ENCODE measurements around the gene WDR55. TPM values are rescaled to one million over a fixed set of nuclear protein-coding genes. Genes with fewer than 3 reads are reported as not detected.
A peak's percentile ranks its signal among the peaks of the same experiment; 100 is the strongest.
"Not testable (repeated sequence)": the region's sequence is repeated elsewhere in the genome, so short reads cannot be mapped to it uniquely, and the experiment has no call there.

Gene WDR55
- total and polyA plus RNA-seq, 8 donors = 13.8 to 51.0 (median 25.0) TPM

DNA sequence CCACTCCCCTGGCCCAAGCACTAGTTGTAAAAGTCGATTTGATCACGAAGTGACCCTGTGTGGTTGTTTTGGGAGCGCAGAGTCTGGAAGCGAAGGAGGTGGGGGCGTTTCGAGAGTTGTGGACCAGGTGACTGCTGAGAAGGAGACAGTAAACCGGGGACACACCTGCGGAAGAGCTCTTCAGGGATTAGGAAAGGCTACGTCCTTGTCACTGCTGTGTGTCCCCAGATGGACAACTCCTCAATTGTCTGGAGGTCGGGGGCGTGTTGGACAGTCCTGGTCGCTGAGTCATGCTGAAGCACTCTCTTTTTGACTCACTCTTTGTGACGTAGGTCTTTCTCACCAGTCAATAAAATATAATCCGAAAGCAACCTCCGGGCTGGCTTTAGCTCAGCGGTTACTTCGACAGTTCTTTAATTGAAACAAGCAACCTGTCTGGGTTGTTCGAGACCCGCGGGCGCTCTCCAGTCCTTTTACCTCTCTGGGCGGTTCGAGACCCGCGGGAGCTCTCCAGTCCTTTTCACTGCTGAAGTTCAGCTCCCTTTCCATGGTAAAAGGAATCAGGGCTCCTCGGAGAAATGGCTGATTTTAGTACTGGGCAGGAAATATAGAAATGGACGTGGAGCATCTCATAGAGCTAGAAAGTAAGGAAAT is 46.3 kb downstream of the WDR55 start:
- Histone ChIP-seq H3K9me3 (no peaks in the 10 kb centered on the region), H3K4me1 (peaks cover 0 to 20% (median 10%) of the 10 kb centered on the region in 4 donors), H3K36me3 (peaks cover 3 to 22% (median 18%) of the 10 kb centered on the region in 4 donors), H3K4me3 (peak overlapping the region; percentile 50 to 59 (median 52)), H3K27me3 (no peaks in the 10 kb centered on the region), H3K27ac (peak overlapping the region; percentile 86 to 97 (median 96))
- WGBS, 5 donors = 0 to 1% (median 0%) methylated on average over 27 of the region's 27 CpGs
- TF ChIP-seq EP300 (IDR thresholded peaks at IDR 0.05) = no peak
- peak; percentile 34 to 86 (median 74) for TF ChIP-seq POLR2AphosphoS5 (IDR thresholded peaks at IDR 0.05)
- peak; percentile 88 for DNase-seq
- intact Hi-C loops (cut with DNase I; ENCODE audit: low total_unique reads) = no loop called here

DNA sequence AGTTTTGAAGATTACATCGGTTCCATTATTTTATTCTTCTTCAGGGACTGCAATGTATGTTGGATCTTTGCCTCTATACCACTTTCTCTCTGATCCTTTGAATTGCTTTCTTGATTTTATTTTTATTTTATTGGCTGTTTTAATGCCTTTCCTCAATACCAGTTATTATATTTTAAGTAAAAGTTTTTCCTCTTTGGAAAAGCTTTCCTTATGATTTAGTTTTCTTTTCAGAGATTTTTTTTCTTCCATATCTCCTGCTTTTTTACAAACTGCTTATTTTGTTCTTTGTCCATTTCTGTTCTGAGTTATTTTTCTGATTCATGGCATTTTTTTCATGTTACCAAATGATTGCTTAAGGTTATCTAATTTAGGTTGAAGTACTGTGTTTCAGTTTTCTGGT is 47.1 kb downstream of the WDR55 start:
- WGBS, 5 donors = 76 to 94% (median 90%) methylated on average over 1 of the region's 1 CpG
- intact Hi-C loops (cut with DNase I; ENCODE audit: low total_unique reads) = no loop called here
- Histone ChIP-seq H3K4me3 (peak overlapping the region; percentile 50 to 59 (median 52)), H3K36me3 (peaks cover 0 to 14% (median 10%) of the 10 kb centered on the region in 4 donors), H3K27me3 (no peaks in the 10 kb centered on the region), H3K4me1 (peaks cover 0 to 20% (median 10%) of the 10 kb centered on the region in 4 donors), H3K27ac (peak overlapping the region in 4 of 5 donors; percentile 86 to 97 (median 96)), H3K9me3 (no peaks in the 10 kb centered on the region)
- TF ChIP-seq POLR2AphosphoS5 (IDR thresholded peaks at IDR 0.05) (no peak), POLR2A (IDR thresholded peaks at IDR 0.05) (no peak), EP300 (IDR thresholded peaks at IDR 0.05) (no peak)
- TF ChIP-seq, protein P1, sequence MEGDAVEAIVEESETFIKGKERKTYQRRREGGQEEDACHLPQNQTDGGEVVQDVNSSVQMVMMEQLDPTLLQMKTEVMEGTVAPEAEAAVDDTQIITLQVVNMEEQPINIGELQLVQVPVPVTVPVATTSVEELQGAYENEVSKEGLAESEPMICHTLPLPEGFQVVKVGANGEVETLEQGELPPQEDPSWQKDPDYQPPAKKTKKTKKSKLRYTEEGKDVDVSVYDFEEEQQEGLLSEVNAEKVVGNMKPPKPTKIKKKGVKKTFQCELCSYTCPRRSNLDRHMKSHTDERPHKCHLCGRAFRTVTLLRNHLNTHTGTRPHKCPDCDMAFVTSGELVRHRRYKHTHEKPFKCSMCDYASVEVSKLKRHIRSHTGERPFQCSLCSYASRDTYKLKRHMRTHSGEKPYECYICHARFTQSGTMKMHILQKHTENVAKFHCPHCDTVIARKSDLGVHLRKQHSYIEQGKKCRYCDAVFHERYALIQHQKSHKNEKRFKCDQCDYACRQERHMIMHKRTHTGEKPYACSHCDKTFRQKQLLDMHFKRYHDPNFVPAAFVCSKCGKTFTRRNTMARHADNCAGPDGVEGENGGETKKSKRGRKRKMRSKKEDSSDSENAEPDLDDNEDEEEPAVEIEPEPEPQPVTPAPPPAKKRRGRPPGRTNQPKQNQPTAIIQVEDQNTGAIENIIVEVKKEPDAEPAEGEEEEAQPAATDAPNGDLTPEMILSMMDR (IDR thresholded peaks at IDR 0.05) = no peak
- DNase-seq = no peak

DNA sequence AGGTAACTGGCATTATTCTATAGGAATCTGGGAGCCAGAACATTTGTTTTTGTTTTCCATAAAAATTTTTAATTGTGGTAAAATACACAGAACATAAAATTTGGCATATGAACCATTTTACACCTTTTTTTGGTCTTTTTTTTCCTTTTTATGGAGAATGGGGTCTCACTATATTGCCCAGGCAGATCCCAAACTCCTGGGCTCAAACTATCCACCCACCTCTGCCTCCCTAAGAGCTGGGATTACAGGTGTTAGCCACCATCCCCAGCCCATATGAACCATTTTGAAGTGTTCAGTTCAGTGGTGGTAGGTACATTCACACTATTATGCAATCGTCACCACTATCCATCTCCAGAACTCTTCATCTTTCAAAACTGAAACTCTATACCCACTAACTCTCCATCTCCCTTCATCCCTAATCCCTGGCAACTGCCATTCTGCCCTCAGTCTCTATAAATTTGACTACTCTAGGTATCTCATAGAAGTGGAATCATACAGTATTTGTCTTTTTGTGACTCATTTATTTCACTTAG is 48.9 kb downstream of the WDR55 start:
- no peaks in the 10 kb centered on the region for H3K36me3 ChIP-seq
- no peak for TF ChIP-seq EP300 (IDR thresholded peaks at IDR 0.05)
- no peak for TF ChIP-seq POLR2A (IDR thresholded peaks at IDR 0.05)
- TF ChIP-seq, protein P1 (IDR thresholded peaks at IDR 0.05) = no peak
- no peak for TF ChIP-seq POLR2AphosphoS5 (IDR thresholded peaks at IDR 0.05)
- no peak overlapping the region for H3K27ac ChIP-seq
- H3K27me3 ChIP-seq = no peaks in the 10 kb centered on the region
- 77 to 92% (median 89%) methylated on average over 1 of the region's 1 CpG for WGBS, 5 donors
- H3K4me1 ChIP-seq = peaks cover 0 to 20% (median 10%) of the 10 kb centered on the region in 4 donors
- H3K9me3 ChIP-seq = no peaks in the 10 kb centered on the region
- intact Hi-C loops (cut with DNase I; ENCODE audit: low total_unique reads) = no loop called here
- DNase-seq = no peak
- no peak overlapping the region for H3K4me3 ChIP-seq

DNA sequence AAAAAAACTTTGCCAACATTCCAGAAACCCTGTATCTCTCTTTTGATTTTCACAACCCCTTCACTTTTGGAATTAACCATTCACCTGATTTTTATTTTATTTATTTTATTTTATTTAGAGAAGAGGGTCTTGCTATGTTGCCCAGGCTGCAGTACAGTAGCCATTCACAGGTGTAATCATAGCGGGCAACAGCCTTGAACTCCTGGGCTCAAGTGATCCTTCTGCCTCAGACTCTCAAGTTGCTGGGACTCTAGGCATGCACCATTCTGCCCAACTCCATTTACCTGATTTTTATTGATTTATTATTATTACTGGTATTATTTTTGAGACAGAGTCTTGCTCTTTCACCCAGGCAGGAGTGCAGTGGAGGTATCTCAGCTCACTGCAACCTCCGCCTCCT is 51.5 kb downstream of the WDR55 start:
- WGBS, 5 donors = 94 to 98% (median 96%) methylated on average over 2 of the region's 2 CpGs
- H3K27ac ChIP-seq; H3K36me3 ChIP-seq; H3K27me3 ChIP-seq; DNase-seq; H3K4me3 ChIP-seq; intact Hi-C loops (cut with DNase I; ENCODE audit: low total_unique reads); H3K9me3 ChIP-seq: not testable (repeated sequence)
- H3K4me1 ChIP-seq = peaks cover 0 to 17% (median 7%) of the 10 kb centered on the region in 4 donors

DNA sequence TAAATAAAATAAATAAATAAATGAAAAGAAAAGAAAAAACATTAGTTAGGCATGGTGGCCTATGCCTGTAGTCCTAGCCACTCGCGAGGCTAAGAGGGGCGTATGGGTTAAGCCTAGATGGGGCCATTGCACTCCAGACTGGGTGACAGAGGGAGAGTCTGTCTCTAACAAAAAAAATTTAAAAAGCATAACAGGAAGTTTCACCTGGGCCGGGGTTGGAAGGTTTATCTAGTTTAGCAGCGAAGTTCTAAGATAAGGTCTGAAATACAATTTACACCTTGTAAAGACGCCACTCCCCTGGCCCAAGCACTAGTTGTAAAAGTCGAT is 53.5 kb downstream of the WDR55 start:
- Histone ChIP-seq H3K27ac (peak overlapping the region; percentile 69 to 94 (median 76)), H3K27me3 (no peaks in the 10 kb centered on the region), H3K36me3 (no peaks in the 10 kb centered on the region), H3K9me3 (no peaks in the 10 kb centered on the region), H3K4me1 (peaks cover 0 to 9% (median 3%) of the 10 kb centered on the region in 4 donors), H3K4me3 (peak overlapping the region in 3 of 4 donors; percentile 18 to 30 (median 25))
- TF ChIP-seq POLR2AphosphoS5 (IDR thresholded peaks at IDR 0.05) = no peak
- TF ChIP-seq, protein P1 (IDR thresholded peaks at IDR 0.05) = no peak
- TF ChIP-seq POLR2A (IDR thresholded peaks at IDR 0.05) = no peak
- TF ChIP-seq EP300 (IDR thresholded peaks at IDR 0.05) = no peak
- intact Hi-C loops (cut with DNase I; ENCODE audit: low total_unique reads) = no loop called here
- WGBS, 5 donors = 38 to 58% (median 56%) methylated on average over 7 of the region's 7 CpGs
- DNase-seq = no peak

DNA sequence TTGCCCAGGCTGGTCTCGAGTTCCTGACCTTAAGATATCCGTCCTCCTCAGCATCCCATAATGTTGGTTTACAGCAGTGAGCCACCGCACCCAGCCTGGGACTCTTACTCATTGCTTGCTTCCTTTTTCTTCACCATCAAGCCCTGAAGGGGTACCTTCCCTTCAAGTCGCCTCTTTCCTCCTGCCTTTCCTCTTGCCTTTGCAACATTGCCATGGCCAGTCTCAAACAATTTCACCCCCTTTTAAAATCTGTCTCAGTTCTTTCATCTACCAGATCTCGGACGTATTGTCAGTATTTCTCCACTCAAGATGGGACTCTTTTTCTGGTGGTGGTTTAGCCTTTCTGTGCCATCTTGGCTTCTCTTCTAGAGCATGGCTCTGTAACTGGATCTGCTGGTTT is 56.0 kb downstream of the WDR55 start:
- H3K36me3 ChIP-seq; intact Hi-C loops (cut with DNase I; ENCODE audit: low total_unique reads); H3K4me3 ChIP-seq; H3K27me3 ChIP-seq; DNase-seq; H3K27ac ChIP-seq; H3K9me3 ChIP-seq: not testable (repeated sequence)
- H3K4me1 ChIP-seq = peaks cover 0 to 13% (median 3%) of the 10 kb centered on the region in 4 donors
- WGBS, 5 donors = 48 to 59% (median 58%) methylated on average over 6 of the region's 6 CpGs

DNA sequence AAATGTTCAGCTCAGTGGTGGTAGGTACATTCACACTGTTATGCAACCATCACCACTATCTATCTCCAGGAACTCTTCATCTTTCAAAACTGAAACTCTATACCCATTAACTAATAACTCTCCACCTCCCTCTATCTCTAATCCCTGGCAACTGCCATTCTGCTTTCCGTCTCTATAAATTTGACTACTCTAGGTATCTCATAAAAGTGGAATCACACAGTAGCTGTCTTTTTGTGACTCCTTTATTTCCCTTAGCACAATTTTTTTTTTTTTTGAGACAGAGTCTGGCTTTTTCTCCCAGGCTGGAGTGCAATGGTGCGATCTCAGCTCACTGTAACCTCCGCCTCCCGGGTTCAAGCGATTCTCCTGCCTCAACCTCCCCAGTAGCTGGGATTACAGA is 56.7 kb downstream of the WDR55 start:
- Histone ChIP-seq H3K27me3 (peaks cover 0 to 14% (median 0%) of the 10 kb centered on the region in 3 donors), H3K4me1 (peaks cover 0 to 19% (median 7%) of the 10 kb centered on the region in 4 donors)
- H3K9me3 ChIP-seq; H3K27ac ChIP-seq; H3K4me3 ChIP-seq; intact Hi-C loops (cut with DNase I; ENCODE audit: low total_unique reads); H3K36me3 ChIP-seq; DNase-seq: not testable (repeated sequence)
- WGBS, 5 donors = 83 to 89% (median 84%) methylated on average over 5 of the region's 5 CpGs

All from stomach (tissue), 9 donors.